SK-N-SH (cell line): ENCODE data around the gene MINK1. TPM values are rescaled to one million over a fixed set of nuclear protein-coding genes. Genes with fewer than 3 reads are reported as not detected.

Experiments used
- CTCF ChIA-PET: fragments of 300-600, 350-600 bp; formaldehyde crosslinking; extraction: SDS; loops from one replicate; lab custom pipeline; 2021; lab: Yijun Ruan, JAX
- POLR2A ChIA-PET: fragments of 350-600 bp; sonication (Branson Sonifier 250); formaldehyde crosslinking; extraction: SDS; loops from one replicate; lab custom pipeline; 2020; ENCODE audit warnings: antibody characterized with exemption, inconsistent platforms; lab: Yijun Ruan, JAX
- DNase-seq: peaks from one replicate; pipeline ENCODE4 v3.0.0; 2012
- H2AFZ ChIP-seq: fragments of 200-600 bp; sonication (generic); 2 replicates; pipeline ENCODE4 v1.8.1; 2016; ENCODE audit warnings: antibody characterized with exemption, mild to moderate bottlenecking, low read depth
- H3F3A ChIP-seq: fragments of 200-600 bp; sonication (generic); replicated peaks from 2 replicates; pipeline ENCODE3; 2016; ENCODE audit warnings: antibody characterized with exemption, mild to moderate bottlenecking; ENCODE audit not compliant: insufficient read depth
- H3K27ac ChIP-seq, 2 experiments: fragments of 200-500 bp in 1 of 2; fragments of 200-600 bp in 1 of 2; sonication (Bioruptor generic) in 1 of 2; sonication (generic), shearing (Covaris generic) in 1 of 2; 2 replicates each; pipeline versions ENCODE4 v1.5.1 to v1.6.1; 2014 to 2016; ENCODE audit warnings: low read depth in 2 of 2, inconsistent platforms in 1 of 2, low read length in 1 of 2, mild to moderate bottlenecking in 1 of 2, mixed read lengths in 1 of 2
- H3K27me3 ChIP-seq: fragments of 200-600 bp; sonication (generic), shearing (Covaris generic); 2 replicates; pipeline ENCODE4 v1.6.1; 2016; ENCODE audit warnings: mixed run types; ENCODE audit not compliant: insufficient read depth
- H3K36me3 ChIP-seq, 2 experiments: fragments of 200-500 bp in 1 of 2; fragments of 200-600 bp in 1 of 2; sonication (Bioruptor generic) in 1 of 2; sonication (generic) in 1 of 2; replicated peaks in 1 of 2; 2 replicates each; pipeline versions ENCODE3 to v1.5.1; 2014 to 2016; ENCODE audit warnings: low read length in 1 of 2, mild to moderate bottlenecking in 1 of 2; ENCODE audit not compliant: insufficient read depth in 2 of 2, control insufficient read depth in 1 of 2
- H3K4me1 ChIP-seq, 2 experiments: fragments of 200-500 bp in 1 of 2; fragments of 200-600 bp in 1 of 2; sonication (Bioruptor generic) in 1 of 2; sonication (generic), shearing (Covaris generic) in 1 of 2; 2 replicates each; pipeline versions ENCODE4 v1.5.1 to v1.6.1; 2014 to 2016; ENCODE audit warnings: low read depth in 1 of 2, low read length in 1 of 2, mixed run types in 1 of 2; ENCODE audit not compliant: insufficient read depth in 2 of 2, control insufficient read depth in 1 of 2
- H3K4me2 ChIP-seq: fragments of 200-600 bp; sonication (generic), shearing (Covaris generic); 2 replicates; pipeline ENCODE4 v1.6.1; 2017; ENCODE audit warnings: mixed run types
- H3K4me3 ChIP-seq, 2 experiments: fragments of 200-500 bp in 1 of 2; fragments of 200-600 bp in 1 of 2; sonication (Bioruptor generic) in 1 of 2; sonication (generic), shearing (Covaris generic) in 1 of 2; 2 replicates each; pipeline versions ENCODE4 v1.5.1 to v1.8.1; 2014 to 2016; ENCODE audit warnings: low read depth in 2 of 2, inconsistent platforms in 1 of 2, low read length in 1 of 2, mild to moderate bottlenecking in 1 of 2, mixed read lengths in 1 of 2, moderate library complexity in 1 of 2
- H3K79me2 ChIP-seq: fragments of 200-600 bp; sonication (generic); 2 replicates; pipeline ENCODE4 v1.8.1; 2017; ENCODE audit warnings: mild to moderate bottlenecking; ENCODE audit not compliant: insufficient read depth
- H3K9ac ChIP-seq: fragments of 200-600 bp; sonication (generic); 2 replicates; pipeline ENCODE4 v1.6.1; 2017; ENCODE audit warnings: mixed run types
- H3K9me2 ChIP-seq: fragments of 200-600 bp; sonication (generic); 2 replicates; pipeline ENCODE4 v1.6.1; 2017; ENCODE audit warnings: mixed run types
- H3K9me3 ChIP-seq: fragments of 200-600 bp; sonication (generic); 2 replicates; pipeline ENCODE4 v1.6.1; 2017; ENCODE audit warnings: mixed run types, mild to moderate bottlenecking, moderate library complexity
- H4K20me1 ChIP-seq: fragments of 200-600 bp; sonication (generic); 2 replicates; pipeline ENCODE4 v1.6.1; 2017; ENCODE audit warnings: mild to moderate bottlenecking, mixed run types; ENCODE audit not compliant: insufficient read depth
- EP300 ChIP-seq, 2 experiments: IDR thresholded peaks; 2 replicates each; pipeline versions ENCODE4 v1.4.0 to v1.6.1; 2012; ENCODE audit warnings: borderline replicate concordance in 1 of 2, low read depth in 1 of 2, low read length in 1 of 2
- EZH2phosphoT487 ChIP-seq: fragments of 200-600 bp; sonication (generic); IDR thresholded peaks from 2 replicates; pipeline ENCODE4 v1.6.1; 2017; ENCODE audit warnings: low read depth, mixed run types, mild to moderate bottlenecking, antibody characterized with exemption, moderate library complexity, borderline replicate concordance
- FOXJ3 ChIP-seq: sonication (generic); formaldehyde crosslinking; IDR thresholded peaks from 2 replicates; pipeline ENCODE4 v1.5.1; 2020; ENCODE audit warnings: mild to moderate bottlenecking, missing genetic modification reagents
- GATA2 ChIP-seq: sonication (generic); formaldehyde crosslinking; IDR thresholded peaks from 2 replicates; pipeline ENCODE4 v1.5.0; 2020; ENCODE audit warnings: mild to moderate bottlenecking, missing genetic modification reagents
- MEF2A ChIP-seq: IDR thresholded peaks from 2 replicates; pipeline ENCODE4 v1.4.0; 2012; ENCODE audit warnings: low read depth, borderline replicate concordance
- MXI1 ChIP-seq: IDR thresholded peaks from 2 replicates; pipeline ENCODE4 v1.6.1; 2012; ENCODE audit warnings: mild to moderate bottlenecking, low read depth, low read length, improper control_type of control experiment
- NFIC ChIP-seq: IDR thresholded peaks from 2 replicates; pipeline ENCODE4 v1.4.0; 2012; ENCODE audit warnings: borderline replicate concordance
- RXRA ChIP-seq: IDR thresholded peaks from 2 replicates; pipeline ENCODE4 v1.4.0; 2012; ENCODE audit warnings: low read depth, mild to moderate bottlenecking, borderline replicate concordance
- TCF12 ChIP-seq: IDR thresholded peaks from 2 replicates; pipeline ENCODE4 v1.4.0; 2012
- TEAD4 ChIP-seq: IDR thresholded peaks from 2 replicates; pipeline ENCODE4 v1.4.0; 2012; ENCODE audit warnings: mild to moderate bottlenecking, borderline replicate concordance; ENCODE audit not compliant: insufficient read depth
- WGBS: methylation state at CpG from one replicate; pipeline ENCODE4 v1.1.6; 2017; ENCODE audit warnings: low lambda C conversion rate; 5-methylcytosine and 5-hydroxymethylcytosine counted together
- polyA plus RNA-seq, 3 experiments: library from polyadenylated mRNA; depleted of rRNA; stranded (reverse); fragments of >200 nt; gene quantifications; 2 replicates each; pipeline ENCODE4 v1.2.3, GENCODE V29; 2012
- TF ChIP-seq, protein P1 (sequence below): IDR thresholded peaks from 2 replicates; pipeline ENCODE4 v1.4.0; 2012; ENCODE audit warnings: low read depth, borderline replicate concordance
- TF ChIP-seq, protein P2 (sequence below): IDR thresholded peaks from 2 replicates; pipeline ENCODE4; 2012
- TF ChIP-seq, protein P3 (sequence below): IDR thresholded peaks from 2 replicates; pipeline ENCODE4 v1.4.0; 2012; ENCODE audit warnings: low read depth
- TF ChIP-seq, protein P4 (sequence below): IDR thresholded peaks from 2 replicates; pipeline ENCODE4 v1.4.0; 2012; ENCODE audit warnings: low read depth, borderline replicate concordance

The MINK1 gene
- polyA plus RNA-seq, 1 of the 3 experiments (the other 2 are of a cell fraction) = 64.7 TPM

DNA sequence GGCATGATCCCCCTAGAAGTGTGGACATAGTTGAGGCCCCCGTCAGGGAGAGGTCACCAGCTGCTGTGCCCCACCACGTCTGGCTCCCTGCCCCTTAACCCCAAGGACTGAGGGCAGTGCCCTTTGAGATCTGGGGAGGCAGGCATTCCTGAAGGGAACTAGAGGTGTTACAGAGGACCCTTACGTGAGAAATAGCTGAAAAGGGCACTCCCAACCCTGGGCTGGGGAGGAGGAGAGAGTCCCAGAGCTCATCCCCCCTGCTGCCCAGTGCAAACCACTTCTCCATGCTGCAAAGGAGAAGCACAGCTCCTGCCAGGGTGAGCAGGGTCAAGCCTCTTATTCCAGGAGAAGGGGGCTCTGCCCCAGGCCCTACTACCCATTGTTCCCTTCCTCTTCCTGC, 10.3 kb upstream of the MINK1 start:
- Histone ChIP-seq H3K9me3 (no peaks in the 10 kb centered on the region), H3K36me3 (peaks cover 0 to 4% of the 10 kb centered on the region in 2 experiments), H3K4me1 (no peaks in the 10 kb centered on the region), H3K9ac (no peak overlapping the region), H2AFZ (no peak overlapping the region), H3K27me3 (no peaks in the 10 kb centered on the region), H3K4me3 (no peak overlapping the region), H3F3A (no peaks in the 10 kb centered on the region), H4K20me1 (no peaks in the 10 kb centered on the region), H3K27ac (no peak overlapping the region), H3K9me2 (no peaks in the 10 kb centered on the region), H3K4me2 (no peak overlapping the region), H3K79me2 (no peaks in the 10 kb centered on the region)
- 100% methylated on average over 1 of the region's 3 CpGs for WGBS
- ChIA-PET POLR2A (interaction anchor here (1.2 kb wide), 1 partner anchor 16 kb away, joined by 4 read pairs; the partner anchor contains the start of gene PLD2), CTCF (no interaction called here)
- TF ChIP-seq MXI1 (no peak), NFIC (no peak)
- DNase-seq = no peak

DNA sequence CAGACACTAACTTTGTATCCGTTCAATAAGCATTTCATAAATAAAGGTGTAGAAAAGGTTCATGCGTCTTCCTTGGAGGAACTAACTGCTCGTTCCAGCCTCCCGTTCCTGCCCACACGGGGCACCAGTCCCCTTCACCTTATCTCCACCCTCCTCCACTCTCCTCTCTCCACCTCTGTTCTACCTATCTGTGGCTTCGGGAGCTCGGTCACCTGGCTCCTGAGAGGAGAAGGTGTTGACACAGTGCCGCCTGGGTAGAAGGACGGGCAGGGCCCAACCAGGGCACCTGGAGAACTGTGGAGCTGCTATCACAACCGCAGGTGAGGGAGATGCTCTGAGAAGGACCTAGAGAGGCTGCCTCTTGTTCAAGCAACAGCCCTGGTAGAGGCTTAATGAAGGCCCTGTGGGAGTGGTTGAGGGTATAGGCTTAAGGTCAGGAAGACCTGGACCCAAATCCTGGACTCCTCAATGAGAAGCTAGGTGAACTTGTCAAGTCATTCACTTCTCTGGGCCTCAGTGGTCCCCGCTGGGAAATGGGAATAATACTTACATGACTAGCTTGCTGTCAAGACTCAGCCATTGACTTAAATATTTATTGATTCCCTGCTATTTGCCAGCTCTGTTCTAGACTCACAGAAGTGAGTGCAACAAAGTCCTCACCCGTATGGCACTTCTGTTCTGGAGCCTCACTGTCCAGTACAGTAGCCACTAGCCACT, 9.6 kb upstream of the MINK1 start:
- Histone ChIP-seq H3K79me2 (no peaks in the 10 kb centered on the region), H3K9ac (no peak overlapping the region), H3K4me2 (no peak overlapping the region), H3F3A (no peaks in the 10 kb centered on the region), H3K36me3 (peaks cover 0 to 4% of the 10 kb centered on the region in 2 experiments), H3K9me3 (no peaks in the 10 kb centered on the region), H4K20me1 (no peaks in the 10 kb centered on the region), H3K27ac (no peak overlapping the region), H3K4me3 (no peak overlapping the region), H3K27me3 (no peaks in the 10 kb centered on the region), H3K4me1 (no peaks in the 10 kb centered on the region), H3K9me2 (no peaks in the 10 kb centered on the region), H2AFZ (no peak overlapping the region)
- TF ChIP-seq EP300 (IDR thresholded peaks at IDR 0.05; ENCODE audit: borderline replicate concordance in 1 of 2, low read depth in 1 of 2, low read length in 1 of 2) = no peak
- TF ChIP-seq, protein P1, sequence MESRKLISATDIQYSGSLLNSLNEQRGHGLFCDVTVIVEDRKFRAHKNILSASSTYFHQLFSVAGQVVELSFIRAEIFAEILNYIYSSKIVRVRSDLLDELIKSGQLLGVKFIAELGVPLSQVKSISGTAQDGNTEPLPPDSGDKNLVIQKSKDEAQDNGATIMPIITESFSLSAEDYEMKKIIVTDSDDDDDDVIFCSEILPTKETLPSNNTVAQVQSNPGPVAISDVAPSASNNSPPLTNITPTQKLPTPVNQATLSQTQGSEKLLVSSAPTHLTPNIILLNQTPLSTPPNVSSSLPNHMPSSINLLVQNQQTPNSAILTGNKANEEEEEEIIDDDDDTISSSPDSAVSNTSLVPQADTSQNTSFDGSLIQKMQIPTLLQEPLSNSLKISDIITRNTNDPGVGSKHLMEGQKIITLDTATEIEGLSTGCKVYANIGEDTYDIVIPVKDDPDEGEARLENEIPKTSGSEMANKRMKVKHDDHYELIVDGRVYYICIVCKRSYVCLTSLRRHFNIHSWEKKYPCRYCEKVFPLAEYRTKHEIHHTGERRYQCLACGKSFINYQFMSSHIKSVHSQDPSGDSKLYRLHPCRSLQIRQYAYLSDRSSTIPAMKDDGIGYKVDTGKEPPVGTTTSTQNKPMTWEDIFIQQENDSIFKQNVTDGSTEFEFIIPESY = no peak
- WGBS = 88% methylated on average over 12 of the region's 12 CpGs
- no peak for DNase-seq
- CTCF ChIA-PET = interaction anchor here (0.5 kb wide), 1 partner anchor 58 kb away, joined by 3 read pairs; no protein-coding TSS in a partner anchor
- POLR2A ChIA-PET = interaction anchor here (0.9 kb wide), 1 partner anchor 35 kb away, joined by 3 read pairs; no protein-coding TSS in a partner anchor

DNA sequence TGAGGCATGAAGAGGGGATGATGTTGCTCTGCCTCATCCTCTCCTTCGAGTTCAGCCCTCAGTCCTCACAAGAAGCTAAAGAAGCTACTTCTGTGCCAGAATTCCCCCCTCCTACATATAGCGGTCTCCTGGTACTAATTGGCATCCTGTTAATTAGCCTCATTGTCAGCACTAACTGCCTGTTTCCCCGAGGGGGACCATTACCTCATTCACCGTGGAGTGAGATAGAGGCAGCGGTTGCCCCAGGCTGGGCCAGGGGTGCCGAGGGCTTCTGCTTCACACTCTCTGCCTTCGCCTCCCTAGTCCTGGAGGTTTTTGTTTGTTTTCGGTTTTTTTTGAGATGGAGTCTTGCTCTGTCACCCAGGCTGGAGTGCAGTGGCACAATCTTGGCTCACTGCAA, 5.7 kb upstream of the MINK1 start:
- Histone ChIP-seq H3K4me3 (no peak overlapping the region), H3K4me1 (no peaks in the 10 kb centered on the region), H3K9ac (no peak overlapping the region), H3K36me3 (no peaks in the 10 kb centered on the region), H3F3A (no peaks in the 10 kb centered on the region), H3K9me2 (no peaks in the 10 kb centered on the region), H3K79me2 (no peaks in the 10 kb centered on the region), H3K27ac (no peak overlapping the region), H4K20me1 (no peaks in the 10 kb centered on the region), H3K4me2 (no peak overlapping the region), H3K9me3 (no peaks in the 10 kb centered on the region), H3K27me3 (no peaks in the 10 kb centered on the region), H2AFZ (no peak overlapping the region)
- POLR2A ChIA-PET = no interaction called here
- CTCF ChIA-PET = no interaction called here
- 82% methylated on average over 8 of the region's 8 CpGs for WGBS
- no peak for DNase-seq
- no peak for TF ChIP-seq MEF2A
- TF ChIP-seq MXI1 = no peak
- TF ChIP-seq NFIC = no peak
- no peak for TF ChIP-seq GATA2 (CRISPR knock-in tag)
- no peak for TF ChIP-seq EZH2phosphoT487
- TF ChIP-seq, protein P2, sequence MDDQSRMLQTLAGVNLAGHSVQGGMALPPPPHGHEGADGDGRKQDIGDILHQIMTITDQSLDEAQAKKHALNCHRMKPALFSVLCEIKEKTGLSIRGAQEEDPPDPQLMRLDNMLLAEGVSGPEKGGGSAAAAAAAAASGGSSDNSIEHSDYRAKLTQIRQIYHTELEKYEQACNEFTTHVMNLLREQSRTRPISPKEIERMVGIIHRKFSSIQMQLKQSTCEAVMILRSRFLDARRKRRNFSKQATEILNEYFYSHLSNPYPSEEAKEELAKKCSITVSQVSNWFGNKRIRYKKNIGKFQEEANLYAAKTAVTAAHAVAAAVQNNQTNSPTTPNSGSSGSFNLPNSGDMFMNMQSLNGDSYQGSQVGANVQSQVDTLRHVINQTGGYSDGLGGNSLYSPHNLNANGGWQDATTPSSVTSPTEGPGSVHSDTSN = no peak
- TF ChIP-seq RXRA = no peak
- TF ChIP-seq, protein P3, sequence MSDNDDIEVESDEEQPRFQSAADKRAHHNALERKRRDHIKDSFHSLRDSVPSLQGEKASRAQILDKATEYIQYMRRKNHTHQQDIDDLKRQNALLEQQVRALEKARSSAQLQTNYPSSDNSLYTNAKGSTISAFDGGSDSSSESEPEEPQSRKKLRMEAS = no peak
- TF ChIP-seq TCF12 = no peak
- TF ChIP-seq, protein P1 = no peak
- TF ChIP-seq, protein P4, sequence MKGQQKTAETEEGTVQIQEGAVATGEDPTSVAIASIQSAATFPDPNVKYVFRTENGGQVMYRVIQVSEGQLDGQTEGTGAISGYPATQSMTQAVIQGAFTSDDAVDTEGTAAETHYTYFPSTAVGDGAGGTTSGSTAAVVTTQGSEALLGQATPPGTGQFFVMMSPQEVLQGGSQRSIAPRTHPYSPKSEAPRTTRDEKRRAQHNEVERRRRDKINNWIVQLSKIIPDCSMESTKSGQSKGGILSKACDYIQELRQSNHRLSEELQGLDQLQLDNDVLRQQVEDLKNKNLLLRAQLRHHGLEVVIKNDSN = no peak
- TF ChIP-seq FOXJ3 (CRISPR knock-in tag) = no peak
- no peak for TF ChIP-seq TEAD4
